GM03348 (cell line): ENCODE results near the gene SPEM3.
"Not testable (repeated sequence)": the region's sequence is repeated elsewhere in the genome, so short reads cannot be mapped to it uniquely, and the experiment has no call there.

Experiments used
- DNase-seq: peaks from one replicate; pipeline ENCODE4 v3.0.0; 2012; ENCODE audit warnings: low spot score

The SPEM3 gene

GRCh38 chr17:7471729-7472128 is 43.1 kb downstream of the SPEM3 start:
- DNase-seq = no peak

- DNase-seq = not testable (repeated sequence)
Measured at GRCh38 chr17:7474767-7475166, 46.1 kb downstream of the SPEM3 start.

GRCh38 chr17:7475764-7476422 is 47.2 kb downstream of the SPEM3 start:
- DNase-seq = peak; percentile 70

GRCh38 chr17:7476494-7476893 is 47.8 kb downstream of the SPEM3 start:
- peak; percentile 32 for DNase-seq

- DNase-seq = no peak
Measured at GRCh38 chr17:7476951-7477350, 48.3 kb downstream of the SPEM3 start.

GRCh38 chr17:7477392-7478275 is 49.0 kb downstream of the SPEM3 start:
- DNase-seq = peak; percentile 88

- DNase-seq = peak; percentile 79
Measured at GRCh38 chr17:7478276-7479212, 49.9 kb downstream of the SPEM3 start.

- peak; percentile 92 for DNase-seq
Measured at GRCh38 chr17:7479213-7480088, 50.8 kb downstream of the SPEM3 start, which contains the start of gene ZBTB4. Gene ZBTB4 (minus strand): TSS chr17:7479631. CDS start chr17:7466801, 12,830 bp downstream.

- DNase-seq = peak; percentile 24
Measured at GRCh38 chr17:7480089-7480384, 51.4 kb downstream of the SPEM3 start.

- not testable (repeated sequence) for DNase-seq
Measured at GRCh38 chr17:7481275-7481674, 52.6 kb downstream of the SPEM3 start, which contains the start of gene SLC35G6. Gene SLC35G6 (plus strand): TSS chr17:7481446. CDS start chr17:7481517, 71 bp downstream.

- DNase-seq = not testable (repeated sequence)
Measured at GRCh38 chr17:7481842-7482741, 53.4 kb downstream of the SPEM3 start.
